Heart left ventricle (tissue), 13 donors: ENCODE results near the gene SARNP.
"Not testable (repeated sequence)": the region's sequence is repeated elsewhere in the genome, so short reads cannot be mapped to it uniquely, and the experiment has no call there.

Experiments
- CTCF ChIP-seq, 12 donors: fragments of 200-600 bp; sonication (generic) in 4 of 12; IDR thresholded peaks; one replicate each; pipeline versions ENCODE4 v1.5.0 to v1.8.0; 2018 to 2022; ENCODE audit warnings: antibody characterized with exemption in 12 of 12, mild to moderate bottlenecking in 5 of 12
- POLR2A ChIP-seq, 2 donors: fragments of 450-650 bp; IDR thresholded peaks; one replicate each; pipeline ENCODE4 v1.6.1; 2017; ENCODE audit warnings: antibody characterized with exemption in 2 of 2, mild to moderate bottlenecking in 2 of 2, moderate library complexity in 2 of 2
- donor health status: ischemic (EF 13 %, LVEDD 7.1; RV severe dilation, severe dysfunction).
- donor health status: DM: no; HTN: yes; CAD: no.
- donor health status: DM: no; HTN: no; CAD: no.
- donor health status: ischemic (EF 25% LVEDD 6.9; RV normal size, moderate dysfunction).
- donor health status: ischemic (EF 25% LVEDD 5.7; RV mildly dilated, moderate dysfunction).
- donor health status: ischemic (EF 35%, LVEDD 5.7; RV mildly dilated, moderate dysfunction).
- donor health status: nonischemic (EF 11% LVEDD 7.7; RV severe dilation, severe dysfunction).
- donor health status: DM: yes; HTN: yes; CAD: no.
- donor health status: PGD.
- donor health status: ischemic (EF 29% LVEDD 5.4; RV normal size, mild dysfunction).
- donor health status: nonischemic (EF 23%, LVEDD 6.1; RV moderate dilation, normal function).

DNA sequence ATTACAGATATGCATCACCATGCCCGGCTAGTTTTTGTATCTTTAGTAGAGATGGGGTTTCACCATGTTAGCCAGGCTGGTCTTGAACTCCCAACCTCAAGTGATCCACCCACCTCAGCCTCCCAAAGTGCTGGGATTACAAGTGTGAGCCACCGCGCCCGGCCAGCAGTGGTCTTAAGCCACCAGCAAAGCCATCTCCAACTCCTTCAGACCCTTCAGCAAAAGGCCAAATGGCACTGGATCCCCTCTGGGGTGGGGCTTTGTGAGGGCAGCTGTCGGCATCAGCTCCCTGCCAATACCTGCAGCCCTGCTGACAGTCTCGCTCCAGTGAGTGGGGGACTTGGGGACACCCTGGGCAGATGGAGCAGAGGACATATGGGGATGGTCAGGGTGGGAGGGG is 16.9 kb upstream of the SARNP start:
- TF ChIP-seq POLR2A, CTCF (IDR thresholded peaks at IDR 0.05): not testable (repeated sequence)
